HG02981 (cell line): Measurements from ENCODE around the gene MYH7.
"Not testable (repeated sequence)": the region's sequence is repeated elsewhere in the genome, so short reads cannot be mapped to it uniquely, and the experiment has no call there.

Source experiments
- ATAC-seq: cut with Tn5 transposase; IDR thresholded peaks from one replicate; pipeline ENCODE4 v1.9.1; 2021; ENCODE audit warnings: mild to moderate bottlenecking, moderate library complexity; ENCODE audit not compliant: unreplicated experiment

MYH7 gene

GRCh38 chr14:23435543-23436326 is at the start of gene MYH7:
Gene MYH7, minus strand, starts transcription at chr14:23435660. Its CDS starts 1,928 bp downstream, at chr14:23433732.
- no peak for ATAC-seq

GRCh38 chr14:23483236-23483854 is 47.9 kb upstream of the MYH7 start:
- ATAC-seq, result no peak

GRCh38 chr14:23482823-23483148 is 47.3 kb upstream of the MYH7 start:
- no peak for ATAC-seq

- no peak for ATAC-seq
Observed at GRCh38 chr14:23481979-23482822, 46.7 kb upstream of the MYH7 start.

GRCh38 chr14:23481362-23481970 is 46.0 kb upstream of the MYH7 start:
- ATAC-seq, result no peak

GRCh38 chr14:23478109-23478759 is 42.8 kb upstream of the MYH7 start:
- ATAC-seq, result no peak

GRCh38 chr14:23470947-23471346 is 35.5 kb upstream of the MYH7 start:
- no peak for ATAC-seq

GRCh38 chr14:23469906-23470403 is 34.5 kb upstream of the MYH7 start:
- no peak for ATAC-seq

- ATAC-seq, result peak; percentile 94
Observed at GRCh38 chr14:23469127-23469905, 33.9 kb upstream of the MYH7 start, which contains the start of gene NGDN. Gene NGDN, plus strand, starts transcription at chr14:23469703. Its CDS starts 13 bp downstream, at chr14:23469716.

GRCh38 chr14:23468704-23469126 is 33.3 kb upstream of the MYH7 start:
- no peak for ATAC-seq

GRCh38 chr14:23465261-23465660 is 29.8 kb upstream of the MYH7 start:
- ATAC-seq, result no peak

GRCh38 chr14:23464700-23465099 is 29.2 kb upstream of the MYH7 start:
- no peak for ATAC-seq

- no peak for ATAC-seq
Observed at GRCh38 chr14:23460960-23461359, 25.5 kb upstream of the MYH7 start.

GRCh38 chr14:23457587-23458445 is 22.4 kb upstream of the MYH7 start:
- ATAC-seq, result no peak

GRCh38 chr14:23456883-23457586 is 21.6 kb upstream of the MYH7 start:
- ATAC-seq, result not testable (repeated sequence)

GRCh38 chr14:23454445-23454856 is 19.0 kb upstream of the MYH7 start:
- no peak for ATAC-seq

GRCh38 chr14:23452237-23452636 is 16.8 kb upstream of the MYH7 start:
- no peak for ATAC-seq

- no peak for ATAC-seq
Observed at GRCh38 chr14:23450379-23450778, 14.9 kb upstream of the MYH7 start.
